Astrocyte of the cerebellum (primary cell): Measurements from ENCODE around the gene UST.
A peak's percentile ranks its signal among the peaks of the same experiment; 100 is the strongest.

Source experiments
- DNase-seq: peaks from one replicate; pipeline ENCODE4 v3.0.0-alpha.2; 2011; ENCODE audit warnings: low read depth
- H3K4me3 ChIP-seq: 2 replicates; pipeline ENCODE4 v1.5.1; 2011; ENCODE audit warnings: mild to moderate bottlenecking, low read depth, low read length, moderate library complexity
- in situ Hi-C: cut with HindIII; loops from 2 replicates; pipeline ENCODE4 v1.10.0; 2017; ENCODE audit warnings: low sequenced_read_pairs
- TF ChIP-seq, protein P1 (sequence below): IDR thresholded peaks from 2 replicates; pipeline ENCODE4 v1.5.1; 2012; ENCODE audit warnings: low read length, low read depth, moderate library complexity, mild to moderate bottlenecking; ENCODE audit errors: missing control alignments

The UST gene

DNA sequence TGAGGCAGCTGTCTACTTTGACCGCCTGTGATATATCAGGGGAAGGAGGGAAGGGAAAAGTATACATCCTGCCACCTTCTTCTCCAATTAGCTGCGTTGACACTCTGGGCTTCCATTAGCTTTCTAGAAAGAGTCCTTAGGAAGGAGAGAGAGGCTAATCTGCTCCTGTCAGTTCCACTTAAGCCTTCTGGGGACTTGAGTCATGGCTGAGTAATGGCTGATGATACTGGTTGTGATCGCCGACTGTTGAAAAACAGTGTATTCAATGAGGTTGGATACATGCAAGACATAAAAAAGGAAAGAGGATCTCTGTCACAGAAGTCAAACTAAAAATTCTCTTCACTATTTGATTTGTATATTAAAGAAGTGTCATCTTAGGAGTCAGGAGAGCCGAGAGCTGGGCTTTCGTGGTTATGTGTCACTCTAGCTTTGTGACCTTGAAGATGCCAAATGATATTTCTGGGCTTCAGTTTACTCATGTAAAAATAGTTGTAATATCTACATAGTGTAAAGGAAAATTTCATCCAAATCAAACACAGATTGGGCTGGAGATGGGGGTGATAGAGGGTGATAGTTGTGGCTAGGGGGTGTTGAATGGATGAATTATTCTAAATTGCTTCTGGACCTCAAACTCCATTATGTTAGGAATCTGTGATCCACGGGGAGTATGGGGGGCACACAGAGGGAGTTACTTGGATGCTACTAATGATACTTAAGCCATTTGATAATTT lies 189.0 kb downstream of the UST start:
- in situ Hi-C loops: loop anchor here (5.0 kb wide), 1 partner anchor 64 kb away; no protein-coding TSS in a partner anchor
- TF ChIP-seq, protein P1, sequence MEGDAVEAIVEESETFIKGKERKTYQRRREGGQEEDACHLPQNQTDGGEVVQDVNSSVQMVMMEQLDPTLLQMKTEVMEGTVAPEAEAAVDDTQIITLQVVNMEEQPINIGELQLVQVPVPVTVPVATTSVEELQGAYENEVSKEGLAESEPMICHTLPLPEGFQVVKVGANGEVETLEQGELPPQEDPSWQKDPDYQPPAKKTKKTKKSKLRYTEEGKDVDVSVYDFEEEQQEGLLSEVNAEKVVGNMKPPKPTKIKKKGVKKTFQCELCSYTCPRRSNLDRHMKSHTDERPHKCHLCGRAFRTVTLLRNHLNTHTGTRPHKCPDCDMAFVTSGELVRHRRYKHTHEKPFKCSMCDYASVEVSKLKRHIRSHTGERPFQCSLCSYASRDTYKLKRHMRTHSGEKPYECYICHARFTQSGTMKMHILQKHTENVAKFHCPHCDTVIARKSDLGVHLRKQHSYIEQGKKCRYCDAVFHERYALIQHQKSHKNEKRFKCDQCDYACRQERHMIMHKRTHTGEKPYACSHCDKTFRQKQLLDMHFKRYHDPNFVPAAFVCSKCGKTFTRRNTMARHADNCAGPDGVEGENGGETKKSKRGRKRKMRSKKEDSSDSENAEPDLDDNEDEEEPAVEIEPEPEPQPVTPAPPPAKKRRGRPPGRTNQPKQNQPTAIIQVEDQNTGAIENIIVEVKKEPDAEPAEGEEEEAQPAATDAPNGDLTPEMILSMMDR: no peak
- no peak overlapping the region for H3K4me3 ChIP-seq
- DNase-seq: no peak

DNA sequence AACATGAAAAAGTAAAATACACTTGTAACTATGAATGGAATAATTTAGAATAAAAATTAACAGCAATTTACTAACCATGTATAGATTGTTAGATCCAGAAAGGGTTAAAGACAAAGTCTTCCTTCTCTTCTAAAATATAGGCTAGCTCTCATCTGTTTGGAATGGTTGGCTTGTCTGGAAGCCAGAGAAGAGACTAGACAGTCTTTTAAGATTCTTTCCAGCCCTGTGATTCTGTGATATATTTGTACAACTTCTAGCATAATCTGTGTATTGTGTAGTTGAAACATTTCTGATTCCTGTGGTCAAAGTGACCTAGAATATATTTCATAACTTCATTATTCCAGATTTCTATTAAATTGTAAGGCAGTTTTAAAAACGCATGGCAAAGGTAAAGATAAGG lies 196.6 kb downstream of the UST start:
- in situ Hi-C loops: no loop called here
- DNase-seq: peak; percentile 24
- H3K4me3 ChIP-seq: no peak overlapping the region
- TF ChIP-seq, protein P1: no peak

DNA sequence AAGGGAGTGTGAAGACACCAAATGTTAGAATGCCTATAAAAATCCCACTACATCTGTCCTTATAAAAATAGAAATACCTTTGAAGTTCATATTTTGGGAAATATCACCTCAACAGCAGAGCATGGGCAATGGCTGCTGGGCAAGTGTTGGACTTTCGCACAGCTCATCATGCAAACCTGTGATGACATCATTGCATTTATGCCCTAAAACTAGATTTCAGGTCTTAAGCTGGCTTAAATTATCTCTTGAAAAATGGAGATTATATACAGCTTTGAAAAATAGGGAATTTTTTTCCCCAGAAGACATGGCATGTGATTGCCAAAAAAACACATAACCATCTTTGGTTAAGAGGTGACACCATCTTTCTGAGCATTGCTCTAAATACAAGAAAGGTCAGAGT lies 197.8 kb downstream of the UST start:
- H3K4me3 ChIP-seq: no peak overlapping the region
- DNase-seq: no peak
- TF ChIP-seq, protein P1: no peak
- in situ Hi-C loops: no loop called here

DNA sequence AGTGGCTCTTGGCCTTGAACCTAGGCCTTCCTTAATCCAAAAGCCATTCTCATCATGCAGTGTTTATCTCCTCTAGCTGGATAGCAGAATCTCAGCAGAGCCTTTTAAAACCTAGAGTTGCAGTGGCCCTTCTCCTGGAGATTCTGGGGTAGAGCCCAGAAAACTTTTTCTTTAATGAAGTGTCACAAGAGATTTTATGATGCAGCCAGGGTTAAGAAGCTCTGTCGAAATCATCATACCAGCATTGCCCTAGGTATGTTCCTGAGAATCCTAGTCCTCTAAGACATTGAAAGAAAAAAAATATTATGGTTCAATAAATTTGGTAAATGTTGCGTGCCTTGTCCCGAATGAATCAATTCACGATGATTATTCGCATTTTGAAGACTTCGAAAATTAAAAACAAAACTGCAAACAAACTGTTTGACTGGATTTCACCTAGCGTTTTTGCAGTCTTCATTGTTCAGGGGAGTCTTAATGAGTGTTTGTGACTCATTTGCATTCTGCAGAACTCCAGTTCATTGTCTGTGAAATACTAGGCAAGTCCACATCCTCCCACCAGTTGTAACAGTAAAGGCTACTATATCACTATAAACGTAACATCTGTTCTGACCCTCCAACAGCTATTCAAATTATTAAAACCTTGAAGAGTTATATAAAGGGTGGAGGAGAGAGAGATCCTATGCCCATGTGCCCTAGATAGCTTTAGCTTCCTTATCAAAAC lies 198.6 kb downstream of the UST start:
- TF ChIP-seq, protein P1: no peak
- DNase-seq: no peak
- in situ Hi-C loops: no loop called here
- H3K4me3 ChIP-seq: no peak overlapping the region

DNA sequence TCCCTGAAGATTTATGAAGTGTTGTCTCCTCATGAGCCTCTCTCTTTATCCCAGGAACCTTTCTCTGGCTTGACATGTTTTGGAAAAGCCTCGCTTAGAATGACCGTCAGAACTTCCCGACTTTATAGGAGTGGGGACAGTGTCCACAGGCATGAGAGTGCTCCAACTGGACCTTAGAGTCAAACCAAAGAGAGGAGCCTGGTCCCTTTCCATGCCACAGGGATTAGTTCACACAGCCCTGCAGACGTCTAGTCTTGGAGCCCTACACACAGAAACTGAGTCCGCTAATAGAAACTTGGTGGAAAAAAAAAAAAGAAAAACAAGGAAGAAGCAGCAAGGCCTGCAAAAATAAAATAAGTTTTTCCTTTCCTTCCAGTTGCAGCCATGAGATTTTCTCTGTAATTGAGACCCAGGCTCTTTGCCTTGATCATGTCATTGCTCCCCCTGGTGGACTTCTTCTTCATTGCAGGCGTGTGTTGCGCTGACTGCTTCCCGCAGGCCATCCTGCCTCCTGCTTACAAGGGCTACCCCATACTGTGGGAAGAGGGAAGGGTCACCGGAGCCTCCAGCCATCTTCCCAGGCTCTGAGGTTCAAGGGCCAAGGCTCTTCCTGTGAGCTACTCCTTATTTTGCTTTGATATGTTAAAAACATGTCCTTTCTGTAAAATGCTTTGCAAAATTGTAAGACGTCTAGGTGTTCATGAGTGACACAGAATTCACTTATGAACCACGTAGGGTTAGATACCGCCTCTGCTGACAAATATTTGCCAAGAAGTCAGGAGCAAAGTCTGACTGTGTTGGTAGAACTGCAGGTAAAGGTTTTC lies 201.0 kb downstream of the UST start:
- TF ChIP-seq, protein P1: peak; percentile 90
- DNase-seq: peak; percentile 79
- no peak overlapping the region for H3K4me3 ChIP-seq
- in situ Hi-C loops: no loop called here

DNA sequence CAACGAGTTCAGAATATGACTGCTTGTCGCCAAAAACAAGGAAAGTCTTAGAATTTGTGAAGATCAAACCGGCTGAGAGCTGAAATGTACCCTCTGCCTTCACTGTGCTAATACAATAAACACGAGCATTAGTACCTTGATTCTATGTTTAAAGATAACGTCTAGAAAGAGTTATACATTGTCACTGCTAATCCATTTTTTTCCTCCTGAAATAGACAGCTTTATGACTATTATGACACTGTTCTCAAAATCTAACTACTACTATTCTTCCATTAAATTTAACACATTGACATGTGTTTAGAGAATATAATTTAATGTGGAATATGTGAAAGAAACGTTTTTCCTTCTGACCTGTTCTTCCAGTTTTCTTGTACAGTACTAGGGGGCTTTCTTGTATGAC lies 204.8 kb downstream of the UST start:
- DNase-seq: no peak

More for the DNA sequence above, 204.8 kb downstream of the UST start:
- H3K4me3 ChIP-seq: no peak overlapping the region
- in situ Hi-C loops: no loop called here
- TF ChIP-seq, protein P1: no peak
